Measurements from ENCODE around the gene PITPNB.

Gene PITPNB

GRCh38 chr22:27886843-27887151, 32.3 kb downstream of the PITPNB start:
- TF ChIP-seq, protein P1, sequence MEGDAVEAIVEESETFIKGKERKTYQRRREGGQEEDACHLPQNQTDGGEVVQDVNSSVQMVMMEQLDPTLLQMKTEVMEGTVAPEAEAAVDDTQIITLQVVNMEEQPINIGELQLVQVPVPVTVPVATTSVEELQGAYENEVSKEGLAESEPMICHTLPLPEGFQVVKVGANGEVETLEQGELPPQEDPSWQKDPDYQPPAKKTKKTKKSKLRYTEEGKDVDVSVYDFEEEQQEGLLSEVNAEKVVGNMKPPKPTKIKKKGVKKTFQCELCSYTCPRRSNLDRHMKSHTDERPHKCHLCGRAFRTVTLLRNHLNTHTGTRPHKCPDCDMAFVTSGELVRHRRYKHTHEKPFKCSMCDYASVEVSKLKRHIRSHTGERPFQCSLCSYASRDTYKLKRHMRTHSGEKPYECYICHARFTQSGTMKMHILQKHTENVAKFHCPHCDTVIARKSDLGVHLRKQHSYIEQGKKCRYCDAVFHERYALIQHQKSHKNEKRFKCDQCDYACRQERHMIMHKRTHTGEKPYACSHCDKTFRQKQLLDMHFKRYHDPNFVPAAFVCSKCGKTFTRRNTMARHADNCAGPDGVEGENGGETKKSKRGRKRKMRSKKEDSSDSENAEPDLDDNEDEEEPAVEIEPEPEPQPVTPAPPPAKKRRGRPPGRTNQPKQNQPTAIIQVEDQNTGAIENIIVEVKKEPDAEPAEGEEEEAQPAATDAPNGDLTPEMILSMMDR (conservative IDR thresholded peaks at IDR 0.05), result peak; percentile 43; the same call in 1 of the 2 replicates
- no peak overlapping the region for H3K27ac ChIP-seq

DNA sequence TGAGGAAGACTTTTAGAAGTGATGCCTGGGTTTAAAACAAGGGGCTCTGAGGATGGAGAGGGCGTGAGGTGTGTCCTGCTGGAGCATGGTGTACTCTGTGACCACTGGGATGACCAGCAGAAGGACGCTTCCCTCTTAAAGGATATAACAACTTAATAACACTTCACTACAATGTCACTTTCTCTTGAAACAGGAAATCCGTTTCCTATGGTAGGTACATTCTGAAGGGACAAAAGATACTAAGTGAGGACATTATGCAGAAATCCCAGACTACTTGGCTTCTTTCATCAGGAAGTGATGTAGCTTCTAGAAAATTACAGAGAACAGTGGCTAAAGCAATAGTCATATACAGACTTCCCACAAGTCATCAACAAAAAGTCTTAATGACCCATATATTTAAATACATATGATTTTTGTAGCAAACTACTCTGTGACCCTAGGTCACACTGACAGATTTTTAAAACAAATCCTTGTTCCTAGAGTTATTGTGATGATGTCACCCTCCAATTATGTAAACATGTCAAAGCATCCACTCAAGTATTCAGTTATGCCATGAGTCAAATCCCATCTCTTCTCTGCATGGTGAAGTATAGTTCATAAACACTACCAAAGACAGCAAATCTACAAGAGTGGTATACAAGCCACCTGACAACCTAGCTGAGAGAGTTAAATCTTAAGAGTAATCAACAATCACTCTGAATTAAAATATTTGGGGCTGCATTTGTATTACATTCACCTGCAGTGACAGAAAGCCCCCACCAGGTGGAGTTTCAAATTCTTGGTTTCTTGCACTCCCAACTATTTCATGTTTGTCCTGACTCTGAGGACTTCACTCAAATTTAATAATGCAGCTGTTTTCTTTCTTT, 32.8 kb downstream of the PITPNB start:
- no peak overlapping the region for H3K27ac ChIP-seq
- TF ChIP-seq, protein P1 (conservative IDR thresholded peaks at IDR 0.05), result peak; percentile 85

- H3K27ac ChIP-seq, result no peak overlapping the region
- TF ChIP-seq, protein P1 (conservative IDR thresholded peaks at IDR 0.05), result no peak
Measured at GRCh38 chr22:27883656-27884350, 35.3 kb downstream of the PITPNB start.

DNA sequence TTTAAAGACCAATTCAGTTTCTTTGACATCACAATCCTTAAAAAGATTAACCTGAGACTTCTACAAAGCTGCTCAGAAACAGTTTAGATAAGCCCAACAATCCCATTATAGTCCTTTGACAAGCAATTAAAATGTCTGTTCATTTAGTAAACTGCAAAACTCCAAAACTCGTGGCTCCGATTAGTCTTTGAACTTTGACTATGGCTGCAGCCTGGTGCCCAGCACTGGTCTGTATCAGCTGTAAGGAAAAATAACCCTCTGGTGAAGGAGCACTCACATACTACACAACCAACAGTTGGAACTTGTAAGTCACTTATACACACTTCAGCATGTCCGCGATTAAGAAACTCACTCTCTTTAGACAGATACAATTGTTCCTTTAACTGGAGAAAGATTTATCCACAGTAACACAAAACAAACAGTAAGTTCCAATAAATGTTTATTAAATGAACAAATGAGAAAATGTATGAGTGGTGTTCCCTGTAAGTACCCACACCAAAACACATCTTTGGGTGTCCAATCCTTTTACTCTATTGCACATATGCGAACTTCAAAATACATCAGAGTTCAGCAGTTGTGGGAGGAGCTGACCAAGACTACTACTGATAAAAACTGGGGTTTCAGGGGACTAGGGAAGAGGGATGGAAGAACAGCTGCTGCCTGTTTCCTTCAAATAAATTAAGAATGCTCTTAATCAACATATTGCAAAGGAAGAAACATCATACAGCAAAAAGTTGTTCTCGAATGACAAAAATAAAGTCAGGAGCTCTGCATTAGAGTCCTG, 36.4 kb downstream of the PITPNB start:
- TF ChIP-seq, protein P1 (conservative IDR thresholded peaks at IDR 0.05), result no peak

GRCh38 chr22:27881421-27881820, 37.6 kb downstream of the PITPNB start:
- TF ChIP-seq, protein P1 (conservative IDR thresholded peaks at IDR 0.05), result no peak

More for the DNA sequence above, 36.4 kb downstream of the PITPNB start:
- H3K27ac ChIP-seq, result 0 out of 2 replicates have a peak overlapping the region, but pooled peaks have one; percentile 15

GRCh38 chr22:27880778-27881394, 38.2 kb downstream of the PITPNB start:
- TF ChIP-seq, protein P1 (conservative IDR thresholded peaks at IDR 0.05), result peak; percentile 84
- H3K27ac ChIP-seq, result peak overlapping the region; percentile 43

More at GRCh38 chr22:27881421-27881820, 37.6 kb downstream of the PITPNB start:
- H3K27ac ChIP-seq, result peak overlapping the region; percentile 43
